IMR-90 (cell line): ENCODE results near the gene TM2D1. TPM values are rescaled to one million over a fixed set of nuclear protein-coding genes. Genes with fewer than 3 reads are reported as not detected.

Experiments used
- ATAC-seq: fragments of 200-7000 bp; cut with Tn5 transposase; 2 replicates; pipeline ENCODE4 v1.9.1; 2020; ENCODE audit warnings: low read depth, mild to moderate bottlenecking, moderate library complexity
- BruUV-seq: library from RNA; stranded (reverse); fragments of 400-500 nt; replicated peaks from 2 replicates; lab custom pipeline; 2021; lab: Mats Ljungman, UMichigan
- CTCF ChIA-PET: fragments of 300-600 bp; formaldehyde crosslinking; extraction: SDS; loops from one replicate; lab custom pipeline; 2021; ENCODE audit warnings: antibody characterized with exemption; lab: Yijun Ruan, JAX
- POLR2A ChIA-PET: fragments of 300-600 bp; sonication (Branson Sonifier 250); formaldehyde crosslinking; loops from one replicate; lab custom pipeline; 2022; ENCODE audit warnings: antibody characterized with exemption; ENCODE audit not compliant: unreplicated experiment; lab: Charles Lee
- DNase-seq: peaks from one replicate; pipeline ENCODE4 v3.0.0; 2013
- H2AFZ ChIP-seq: replicated peaks from 2 replicates; pipeline ENCODE3; 2013; ENCODE audit warnings: low read length, mild to moderate bottlenecking; ENCODE audit not compliant: poor library complexity
- H2AK5ac ChIP-seq: 2 replicates; pipeline ENCODE4 v1.6.1; 2013; ENCODE audit warnings: low read depth, low read length, inconsistent platforms
- H2AK9ac ChIP-seq: replicated peaks from 2 replicates; pipeline ENCODE3; 2013; ENCODE audit warnings: mild to moderate bottlenecking, low read depth, low read length, moderate library complexity; ENCODE audit not compliant: poor library complexity
- H2BK120ac ChIP-seq: 2 replicates; pipeline ENCODE4 v1.6.1; 2013; ENCODE audit warnings: low read depth, low read length, inconsistent platforms
- H2BK15ac ChIP-seq: 3 replicates; pipeline ENCODE4 v1.6.1; 2013; ENCODE audit warnings: low read depth, low read length, inconsistent platforms
- H2BK20ac ChIP-seq: 2 replicates; pipeline ENCODE4 v1.6.1; 2013; ENCODE audit warnings: low read depth, mild to moderate bottlenecking, inconsistent platforms, low read length, moderate library complexity
- H2BK5ac ChIP-seq: 2 replicates; pipeline ENCODE4 v1.6.1; 2013; ENCODE audit warnings: mild to moderate bottlenecking, low read depth, low read length, inconsistent platforms; ENCODE audit not compliant: poor library complexity, severe bottlenecking
- H3K14ac ChIP-seq: replicated peaks from 2 replicates; pipeline ENCODE4 v1.6.1; 2013; ENCODE audit warnings: low read depth, low read length, inconsistent platforms
- H3K18ac ChIP-seq: 2 replicates; pipeline ENCODE4 v1.6.1; 2013; ENCODE audit warnings: low read depth, low read length, control low read depth
- H3K23ac ChIP-seq: 2 replicates; pipeline ENCODE4 v1.6.1; 2013; ENCODE audit warnings: low read depth, low read length, inconsistent platforms
- H3K27ac ChIP-seq: 2 replicates; pipeline ENCODE4 v1.5.1; 2013; ENCODE audit warnings: mild to moderate bottlenecking, control low read depth, low read length; ENCODE audit not compliant: insufficient read depth
- H3K27me3 ChIP-seq: 2 replicates; pipeline ENCODE4 v1.6.1; 2013; ENCODE audit warnings: low read length; ENCODE audit not compliant: control insufficient read depth, insufficient read depth
- H3K36me3 ChIP-seq: 2 replicates; pipeline ENCODE4 v1.6.1; 2013; ENCODE audit warnings: low read length, mixed read lengths; ENCODE audit not compliant: control insufficient read depth, insufficient read depth
- H3K4ac ChIP-seq: 2 replicates; pipeline ENCODE4 v1.6.1; 2013; ENCODE audit warnings: low read depth, low read length, inconsistent platforms
- H3K4me1 ChIP-seq: 2 replicates; pipeline ENCODE4 v1.6.1; 2013; ENCODE audit warnings: low read length, mixed read lengths; ENCODE audit not compliant: control insufficient read depth, insufficient read depth
- H3K4me2 ChIP-seq: 2 replicates; pipeline ENCODE4 v1.6.1; 2013; ENCODE audit warnings: low read depth, mild to moderate bottlenecking, control low read depth, low read length, moderate library complexity
- H3K4me3 ChIP-seq: 2 replicates; pipeline ENCODE4 v1.5.1; 2013; ENCODE audit warnings: low read depth, mild to moderate bottlenecking, control low read depth, low read length, moderate library complexity; ENCODE audit not compliant: insufficient read depth
- H3K56ac ChIP-seq: 2 replicates; pipeline ENCODE4 v1.6.1; 2013; ENCODE audit warnings: low read length, inconsistent platforms; ENCODE audit not compliant: insufficient read depth; ENCODE audit errors: extremely low read depth
- H3K79me1 ChIP-seq, 2 experiments: 2 replicates each; pipeline ENCODE4 v1.6.1; 2013; ENCODE audit warnings: low read length in 2 of 2, inconsistent platforms in 1 of 2, low read depth in 1 of 2
- H3K9ac ChIP-seq: 2 replicates; pipeline ENCODE4 v1.6.1; 2013; ENCODE audit warnings: low read depth, low read length, control low read depth
- H3K9me1 ChIP-seq: 2 replicates; pipeline ENCODE4 v1.6.1; 2013; ENCODE audit warnings: low read length, inconsistent platforms; ENCODE audit not compliant: insufficient read depth
- H3K9me3 ChIP-seq: 2 replicates; pipeline ENCODE4 v1.6.1; 2013; ENCODE audit warnings: low read length; ENCODE audit not compliant: control insufficient read depth, insufficient read depth
- H4K20me1 ChIP-seq: 2 replicates; pipeline ENCODE4 v1.6.1; 2013; ENCODE audit warnings: low read length, inconsistent platforms; ENCODE audit not compliant: insufficient read depth
- H4K5ac ChIP-seq: 2 replicates; pipeline ENCODE4 v1.6.1; 2013; ENCODE audit warnings: mild to moderate bottlenecking, low read depth, low read length, control low read depth
- H4K8ac ChIP-seq, 2 experiments: 2 replicates each; pipeline ENCODE4 v1.6.1; 2013; ENCODE audit warnings: low read depth in 2 of 2, low read length in 2 of 2, control low read depth in 1 of 2, inconsistent platforms in 1 of 2
- H4K91ac ChIP-seq: 2 replicates; pipeline ENCODE4 v1.6.1; 2013; ENCODE audit warnings: low read depth, low read length, inconsistent platforms; ENCODE audit not compliant: insufficient read depth
- BHLHE40 ChIP-seq: fragments of 150-350 bp; IDR thresholded peaks from 2 replicates; pipeline ENCODE4 v1.6.1; 2016; ENCODE audit warnings: mild to moderate bottlenecking, low read depth, low read length
- CHD1 ChIP-seq: IDR thresholded peaks from 2 replicates; pipeline ENCODE4 v1.6.1; 2012; ENCODE audit warnings: low read depth, low read length, improper control_type of control experiment
- FOS ChIP-seq: fragments of 150-350 bp; IDR thresholded peaks from 2 replicates; pipeline ENCODE4 v1.6.1; 2016; ENCODE audit warnings: low read depth, low read length
- MAZ ChIP-seq: IDR thresholded peaks from 2 replicates; pipeline ENCODE4 v1.6.1; 2012; ENCODE audit warnings: low read depth, mild to moderate bottlenecking, low read length, improper control_type of control experiment, moderate library complexity, borderline replicate concordance
- MXI1 ChIP-seq: IDR thresholded peaks from 2 replicates; pipeline ENCODE4 v1.6.1; 2012; ENCODE audit warnings: low read depth, mild to moderate bottlenecking, low read length, moderate library complexity, borderline replicate concordance
- RAD21 ChIP-seq: IDR thresholded peaks from 2 replicates; pipeline ENCODE4 v1.6.1; 2012; ENCODE audit warnings: low read length, improper control_type of control experiment
- SMC3 ChIP-seq: fragments of 150-350 bp; IDR thresholded peaks from 2 replicates; pipeline ENCODE4 v1.6.1; 2016; ENCODE audit warnings: low read depth, mild to moderate bottlenecking, antibody characterized with exemption, low read length, moderate library complexity
- WGBS, 2 experiments: methylation state at CpG; one replicate each; pipeline versions ENCODE4 v1.1.5 to v1.1.7; 2013; ENCODE audit warnings: missing lambda C conversion rate in 2 of 2; ENCODE audit not compliant: insufficient read length in 1 of 2; ENCODE audit errors: extremely low coverage in 2 of 2; 5-methylcytosine and 5-hydroxymethylcytosine counted together
- dilution Hi-C: fragments of 300-500 bp; cut with HindIII; formaldehyde crosslinking; loops from one replicate; pipeline ENCODE4 v1.14.3; 2018; ENCODE audit warnings: low sequenced_read_pairs; ENCODE audit not compliant: unreplicated experiment
- in situ Hi-C: fragments of 300-500 bp; cut with MboI; formaldehyde crosslinking; loops from 3 replicates; pipeline ENCODE4 v1.14.3; 2019; ENCODE audit warnings: low sequenced_read_pairs, inconsistent platforms, mixed read lengths
- intact Hi-C: fragments of 100-400 bp; cut with micrococcal nuclease; formaldehyde crosslinking; loops from 2 replicates; pipeline ENCODE4 v1.10.0; 2022
- polyA plus RNA-seq, 3 experiments: library from polyadenylated mRNA; depleted of rRNA; stranded (reverse); fragments of >200 nt; gene quantifications; 2 replicates each; pipeline ENCODE4 v1.2.3, GENCODE V29; 2012; ENCODE audit warnings: low replicate concordance in 1 of 3
- total RNA-seq: library from RNA; depleted of rRNA; stranded (reverse); fragments of >200 nt; gene quantifications from 2 replicates; pipeline ENCODE4 v1.2.3, GENCODE V29; 2012

The TM2D1 gene
- total and polyA plus RNA-seq, 2 of the 4 experiments (the other 2 are of a cell fraction) = 14.3 to 32.7 TPM

DNA sequence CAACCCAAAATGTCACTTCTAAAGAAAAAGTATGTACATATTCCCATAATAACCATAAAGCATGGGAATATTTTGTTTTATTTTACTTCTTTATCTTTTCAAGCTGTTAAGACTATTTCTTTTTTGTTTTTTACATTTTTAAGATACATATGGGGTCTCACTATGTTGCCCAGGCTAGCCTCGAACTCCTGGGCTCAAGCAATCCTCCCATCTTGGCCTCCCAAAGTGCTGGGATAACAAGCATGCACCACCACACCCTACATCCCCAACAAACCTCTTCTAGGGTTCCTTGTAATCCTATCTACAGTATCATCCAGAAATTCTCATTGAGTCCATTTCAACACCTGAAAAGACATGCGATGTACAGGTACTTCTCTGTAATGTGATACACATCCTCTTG, 87.5 kb downstream of the TM2D1 start:
- WGBS, 2 experiments = no CpG with 5 or more reads among the region's 2 CpGs
- H4K91ac ChIP-seq = no peak overlapping the region
- H2BK120ac ChIP-seq = no peak overlapping the region
- H3K4me1 ChIP-seq = no peaks in the 10 kb centered on the region
- DNase-seq (no peak), ATAC-seq (no peak)
- no peak overlapping the region for H2AK9ac ChIP-seq
- H3K56ac ChIP-seq = no peak overlapping the region
- H3K4me2 ChIP-seq = no peak overlapping the region
- H3K9ac ChIP-seq = no peak overlapping the region
- H2BK15ac ChIP-seq = no peak overlapping the region
- H3K27me3 ChIP-seq = no peaks in the 10 kb centered on the region; the same call in 1 of the 2 replicates
- H3K4me3 ChIP-seq = no peak overlapping the region
- no peaks in the 10 kb centered on the region for H3K9me3 ChIP-seq
- no peak overlapping the region for H3K14ac ChIP-seq
- H3K36me3 ChIP-seq = no peaks in the 10 kb centered on the region
- no peak overlapping the region for H4K8ac ChIP-seq
- TF ChIP-seq SMC3 (no peak), MXI1 (no peak), BHLHE40 (no peak), RAD21 (no peak), FOS (no peak), CHD1 (no peak), MAZ (no peak)
- no peak overlapping the region for H4K5ac ChIP-seq
- H2AFZ ChIP-seq = no peak overlapping the region
- intact Hi-C loops (no loop called here), dilution Hi-C loops (no loop called here), in situ Hi-C loops (no loop called here)
- no peak overlapping the region for H3K18ac ChIP-seq
- H2BK5ac ChIP-seq = no peak overlapping the region
- H2BK20ac ChIP-seq = no peak overlapping the region
- H3K23ac ChIP-seq = no peak overlapping the region
- no peaks in the 10 kb centered on the region for H3K9me1 ChIP-seq
- BruUV-seq = no TSS peak
- H4K20me1 ChIP-seq = no peaks in the 10 kb centered on the region
- H3K79me1 ChIP-seq = no peaks in the 10 kb centered on the region
- ChIA-PET POLR2A (no interaction called here), CTCF (no interaction called here)
- H3K4ac ChIP-seq = no peak overlapping the region
- no peak overlapping the region for H2AK5ac ChIP-seq
- H3K27ac ChIP-seq = no peak overlapping the region
